MCF 10A (cell line): ENCODE measurements around the gene KCNC3. TPM values are rescaled to one million over a fixed set of nuclear protein-coding genes. Genes with fewer than 3 reads are reported as not detected.
"Not testable (repeated sequence)": the region's sequence is repeated elsewhere in the genome, so short reads cannot be mapped to it uniquely, and the experiment has no call there.

Experiments
- BruUV-seq: library from RNA; stranded (reverse); fragments of 400-500 nt; replicated peaks from 2 replicates; lab custom pipeline; 2021; lab: Mats Ljungman, UMichigan
- CTCF ChIA-PET: fragments of 300-600 bp; sonication (Branson Sonifier 250); formaldehyde crosslinking; extraction: SDS; loops from one replicate; lab custom pipeline; 2021; ENCODE audit warnings: antibody characterized with exemption, inconsistent platforms; lab: Yijun Ruan, JAX
- POLR2A ChIA-PET: fragments of 300-600, 350-650 bp; sonication (Branson Sonifier 250); formaldehyde crosslinking; extraction: SDS; loops from one replicate; lab custom pipeline; 2020; ENCODE audit warnings: antibody characterized with exemption, inconsistent platforms; lab: Yijun Ruan, JAX
- DNase-seq: peaks from one replicate; pipeline ENCODE4 v3.0.0-alpha.2; 2018; ENCODE audit not compliant: unreplicated experiment
- H3K27ac Mint-ChIP-seq: one replicate; pipeline ENCODE4 v1.8.0; 2022; ENCODE audit warnings: mild to moderate bottlenecking, low read depth, mixed read lengths; ENCODE audit not compliant: unreplicated experiment
- H3K27me3 Mint-ChIP-seq: one replicate; pipeline ENCODE4 v1.8.0; 2022; ENCODE audit warnings: mixed read lengths; ENCODE audit not compliant: insufficient read depth, unreplicated experiment
- H3K36me3 Mint-ChIP-seq: one replicate; pipeline ENCODE4 v1.8.0; 2022; ENCODE audit warnings: mild to moderate bottlenecking, moderate library complexity, mixed read lengths; ENCODE audit not compliant: insufficient read depth, unreplicated experiment
- H3K4me1 Mint-ChIP-seq: one replicate; pipeline ENCODE4 v1.8.0; 2022; ENCODE audit warnings: mixed read lengths; ENCODE audit not compliant: insufficient read depth, unreplicated experiment
- H3K4me3 Mint-ChIP-seq: one replicate; pipeline ENCODE4 v1.8.0; 2022; ENCODE audit warnings: mild to moderate bottlenecking, moderate library complexity, mixed read lengths; ENCODE audit not compliant: unreplicated experiment
- H3K9me3 Mint-ChIP-seq: one replicate; pipeline ENCODE4 v1.8.0; 2022; ENCODE audit warnings: mixed read lengths; ENCODE audit not compliant: unreplicated experiment
- CTCF ChIP-seq: fragments of 200-600 bp; IDR thresholded peaks from one replicate; pipeline ENCODE4 v1.8.0; 2022; ENCODE audit warnings: antibody characterized with exemption, mild to moderate bottlenecking; ENCODE audit not compliant: unreplicated experiment
- intact Hi-C: fragments of 100-400 bp; cut with micrococcal nuclease; formaldehyde crosslinking; loops from 2 replicates; pipeline ENCODE4 v1.14.1; 2022
- total RNA-seq: library from RNA; stranded (reverse); gene quantifications from 2 replicates; pipeline ENCODE4 v1.2.3, GENCODE V29; 2022

Gene KCNC3
- total RNA-seq, 1 experiment from 2014 or later = not detected

GRCh38 chr19:50357178-50358100 is 28.3 kb upstream of the KCNC3 start:
- BruUV-seq = no TSS peak
- POLR2A ChIA-PET = interaction anchor here (0.5 to 0.8 kb wide), 3 partner anchors 120 to 811 kb away, joined by 3 to 4 read pairs (median 3); no protein-coding TSS in a partner anchor
- CTCF ChIA-PET = interaction anchor here (0.6 to 2.7 kb wide), 28 partner anchors 8 to 1140 kb away, joined by 3 to 27 read pairs (median 4); partner anchors contain the start of gene NAPSA
- H3K27me3 Mint-ChIP-seq = no peaks in the 10 kb centered on the region
- TF ChIP-seq CTCF = peak; percentile 87
- H3K27ac Mint-ChIP-seq = no peak overlapping the region
- intact Hi-C loops = loop anchor here (1.0 to 2.0 kb wide), 2 partner anchors 103 to 565 kb away; no protein-coding TSS in a partner anchor
- peak; percentile 61 for DNase-seq
- no peaks in the 10 kb centered on the region for H3K9me3 Mint-ChIP-seq
- H3K4me1 Mint-ChIP-seq = no peaks in the 10 kb centered on the region
- no peaks in the 10 kb centered on the region for H3K36me3 Mint-ChIP-seq
- peak overlapping the region; percentile 67 for H3K4me3 Mint-ChIP-seq

DNA sequence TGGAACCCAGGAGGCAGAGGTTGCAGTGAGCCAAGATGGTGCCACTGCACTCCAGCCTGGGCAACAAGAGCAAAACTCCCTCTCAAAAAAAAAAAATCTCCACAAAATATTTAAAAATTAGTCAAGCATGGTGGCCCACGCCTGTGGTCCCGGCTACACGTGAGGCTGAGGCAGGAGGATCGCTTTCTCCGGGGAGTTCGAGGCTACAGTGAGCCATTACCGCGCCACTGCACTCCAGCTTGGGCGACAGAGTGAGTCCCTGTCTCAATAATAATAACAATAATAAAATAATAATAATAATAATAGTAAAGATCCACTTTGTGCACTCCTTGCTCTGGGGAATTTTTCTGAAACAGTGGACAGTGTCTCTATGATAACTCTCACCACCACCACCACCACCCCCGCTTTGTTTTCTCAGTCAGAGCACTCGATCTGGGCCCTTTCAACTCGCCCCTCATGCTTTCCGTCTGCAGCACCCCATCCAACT is 27.6 kb upstream of the KCNC3 start:
- no peak overlapping the region for H3K4me3 Mint-ChIP-seq
- no peak overlapping the region for H3K27ac Mint-ChIP-seq
- intact Hi-C loops = loop anchor here (1.0 to 2.0 kb wide), 2 partner anchors 104 to 566 kb away; no protein-coding TSS in a partner anchor

GRCh38 chr19:50353487-50353880 is 24.3 kb upstream of the KCNC3 start:
- H3K9me3 Mint-ChIP-seq, intact Hi-C loops, H3K4me1 Mint-ChIP-seq, H3K4me3 Mint-ChIP-seq, H3K27me3 Mint-ChIP-seq, DNase-seq, H3K36me3 Mint-ChIP-seq, BruUV-seq, H3K27ac Mint-ChIP-seq: not testable (repeated sequence)
- POLR2A ChIA-PET = interaction anchor here (1.0 kb wide), 1 partner anchor 10 kb away, joined by 3 read pairs; no protein-coding TSS in a partner anchor
- CTCF ChIA-PET = interaction anchor here (0.7 to 1.5 kb wide), 3 partner anchors 77 to 457 kb away, joined by 3 to 6 read pairs (median 3); no protein-coding TSS in a partner anchor

More for the DNA sequence above, 27.6 kb upstream of the KCNC3 start:
- DNase-seq = no peak
- H3K27me3 Mint-ChIP-seq = no peaks in the 10 kb centered on the region
- no peaks in the 10 kb centered on the region for H3K4me1 Mint-ChIP-seq
- no peak for TF ChIP-seq CTCF
- no TSS peak for BruUV-seq
- ChIA-PET CTCF (interaction anchor here (0.6 to 2.7 kb wide), 22 partner anchors 9 to 1139 kb away, joined by 3 to 27 read pairs (median 4); partner anchors contain the start of gene NAPSA), POLR2A (no interaction called here)
- no peaks in the 10 kb centered on the region for H3K9me3 Mint-ChIP-seq
- no peaks in the 10 kb centered on the region for H3K36me3 Mint-ChIP-seq

DNA sequence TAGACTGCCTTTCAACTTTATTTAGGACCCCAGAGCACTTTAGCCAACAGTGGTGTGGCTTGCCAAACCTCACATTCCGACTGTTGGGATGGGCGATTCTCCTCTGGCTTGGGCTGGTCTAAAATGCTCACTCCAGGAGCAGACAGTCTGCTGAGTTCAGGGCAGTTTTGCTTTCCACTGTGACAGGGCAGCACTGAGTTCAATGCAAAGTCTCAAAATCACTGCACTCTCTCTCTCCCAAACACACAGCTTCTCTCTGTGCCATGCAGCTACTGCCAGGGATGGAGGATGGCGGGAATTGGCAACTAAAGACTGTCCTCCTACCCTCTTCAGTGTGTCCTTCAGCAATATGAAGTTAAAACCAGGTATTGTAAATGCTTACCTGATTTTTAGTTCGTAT is 23.1 kb upstream of the KCNC3 start:
- no peak overlapping the region for H3K4me3 Mint-ChIP-seq
- H3K4me1 Mint-ChIP-seq = no peaks in the 10 kb centered on the region
- CTCF ChIA-PET = interaction anchor here (0.5 to 1.5 kb wide), 5 partner anchors 113 to 591 kb away, joined by 3 to 6 read pairs (median 3); no protein-coding TSS in a partner anchor

More for the DNA sequence above, 23.1 kb upstream of the KCNC3 start:
- no peak for TF ChIP-seq CTCF
- Mint-ChIP-seq H3K27ac (no peak overlapping the region), H3K36me3 (peaks cover 4% of the 10 kb centered on the region), H3K9me3 (no peaks in the 10 kb centered on the region), H3K27me3 (no peaks in the 10 kb centered on the region)
- DNase-seq = no peak
- intact Hi-C loops = no loop called here
- POLR2A ChIA-PET = interaction anchor here (1.0 kb wide), 1 partner anchor 51 kb away, joined by 3 read pairs; no protein-coding TSS in a partner anchor
- no TSS peak for BruUV-seq
